ENCODE results near the gene KIAA1217.
A peak's percentile ranks its signal among the peaks of the same experiment; 100 is the strongest.
"Not testable (repeated sequence)": the region's sequence is repeated elsewhere in the genome, so short reads cannot be mapped to it uniquely, and the experiment has no call there.

Gene KIAA1217

DNA sequence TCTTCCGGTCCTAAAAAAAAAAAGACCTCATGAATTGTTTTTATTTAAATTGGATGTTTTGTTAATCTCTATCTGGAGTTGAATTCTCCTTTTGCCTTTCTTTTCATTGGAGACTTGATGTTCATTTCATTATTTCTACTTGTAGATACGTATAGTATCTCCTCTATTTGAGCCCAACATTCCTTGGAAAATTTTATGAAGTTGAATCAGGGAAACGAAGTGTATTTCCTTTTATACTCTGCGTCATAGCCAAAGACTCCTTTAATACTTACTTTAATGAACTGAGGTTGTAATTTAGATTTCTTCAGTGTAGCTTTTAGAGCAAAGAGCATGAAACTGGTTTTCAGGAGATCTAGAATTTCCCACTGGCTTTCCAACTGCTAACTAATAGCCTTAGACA, 132.4 kb downstream of the KIAA1217 start:
- DNase-seq = no peak

DNA sequence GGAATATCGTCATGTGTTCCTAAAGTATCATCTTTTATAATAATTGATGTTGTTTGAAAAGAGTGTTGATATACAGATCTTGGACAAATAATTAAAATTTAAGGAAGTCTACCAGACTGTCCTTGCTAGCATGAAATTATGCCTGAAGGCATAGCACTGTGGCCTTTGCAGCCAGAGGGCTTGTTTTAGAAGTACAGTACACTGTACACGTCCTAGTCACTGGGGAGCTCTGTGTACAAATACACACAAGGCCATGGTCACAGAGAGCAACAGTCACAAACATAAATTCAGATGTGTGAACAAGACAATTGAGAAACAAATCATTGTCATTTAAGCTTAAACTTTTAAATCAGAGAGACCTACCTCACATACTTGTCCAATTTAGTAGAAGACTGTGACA, 133.0 kb downstream of the KIAA1217 start:
- no peak for DNase-seq

DNA sequence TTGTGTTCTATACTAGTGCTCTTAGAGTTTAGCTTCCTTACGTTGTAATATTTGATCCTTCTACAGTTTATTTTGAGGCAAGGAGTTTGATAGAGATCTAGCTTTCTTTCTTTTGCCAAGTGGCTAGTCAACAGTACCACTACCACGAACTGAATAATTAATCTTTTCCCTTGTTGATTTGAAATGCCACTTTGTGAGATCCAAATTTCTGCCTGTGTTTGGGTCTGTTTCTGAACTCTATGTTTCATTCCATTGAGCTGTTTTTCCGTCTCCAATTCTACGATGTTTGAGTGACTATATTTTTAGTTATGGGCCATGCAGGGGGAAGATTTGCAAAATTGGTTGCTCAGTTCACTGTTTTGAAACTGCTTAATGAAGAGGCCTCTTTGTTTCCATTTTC, 134.7 kb downstream of the KIAA1217 start:
- DNase-seq = no peak

DNA sequence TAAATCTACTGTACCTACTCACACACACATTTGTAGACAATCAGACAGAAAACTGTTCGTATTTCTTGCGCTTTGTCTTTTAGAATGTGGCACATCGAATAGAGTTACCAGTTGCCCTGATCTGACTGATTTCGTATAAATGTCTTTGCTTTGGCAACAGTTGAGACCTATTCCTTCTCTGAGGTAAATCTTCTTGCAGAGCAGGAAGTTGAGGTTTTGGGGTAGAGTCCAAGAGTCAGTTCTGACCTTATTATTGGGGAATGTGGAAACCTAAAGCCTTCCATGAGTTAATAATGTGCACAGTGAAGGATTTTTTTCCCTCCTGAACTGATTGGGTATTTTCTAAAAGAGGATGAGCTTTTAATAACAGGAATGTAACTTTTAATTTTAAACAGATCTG, 135.3 kb downstream of the KIAA1217 start:
- DNase-seq = no peak

DNA sequence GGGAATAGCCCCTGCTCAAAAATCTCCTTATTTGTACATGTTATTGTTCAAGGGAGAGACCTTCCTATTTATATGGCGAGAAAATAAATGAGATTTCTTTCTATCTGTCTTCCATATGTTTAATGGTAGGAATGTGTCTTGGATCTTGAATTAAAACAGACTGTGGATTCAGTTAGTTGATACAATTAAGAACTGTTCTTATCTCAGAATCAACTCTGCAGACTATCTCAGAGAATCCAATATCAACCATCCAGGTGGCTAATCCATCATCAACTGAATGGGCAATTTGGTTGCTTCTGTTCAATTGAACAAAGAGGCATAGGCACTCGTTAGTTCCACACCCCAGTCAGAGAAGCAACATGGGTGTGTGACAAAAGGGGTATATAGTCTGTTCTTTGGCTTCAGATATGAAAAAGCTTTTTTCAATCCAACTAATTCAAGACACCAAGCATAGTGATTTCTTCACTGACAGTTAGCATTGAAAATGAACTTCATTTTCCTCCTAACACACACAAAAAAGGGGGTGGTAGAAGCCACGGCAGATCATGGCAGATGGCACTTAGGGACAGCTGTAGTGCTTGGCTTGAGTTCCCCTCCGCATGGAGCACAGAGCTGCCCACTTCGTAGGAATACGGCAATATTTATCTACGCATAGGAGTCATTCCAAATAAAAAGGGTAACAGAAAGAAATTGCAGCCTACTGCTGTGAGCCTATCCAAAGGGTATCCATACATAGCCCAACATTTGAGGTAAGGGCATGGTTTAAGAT, 135.9 kb downstream of the KIAA1217 start:
- DNase-seq = no peak

DNA sequence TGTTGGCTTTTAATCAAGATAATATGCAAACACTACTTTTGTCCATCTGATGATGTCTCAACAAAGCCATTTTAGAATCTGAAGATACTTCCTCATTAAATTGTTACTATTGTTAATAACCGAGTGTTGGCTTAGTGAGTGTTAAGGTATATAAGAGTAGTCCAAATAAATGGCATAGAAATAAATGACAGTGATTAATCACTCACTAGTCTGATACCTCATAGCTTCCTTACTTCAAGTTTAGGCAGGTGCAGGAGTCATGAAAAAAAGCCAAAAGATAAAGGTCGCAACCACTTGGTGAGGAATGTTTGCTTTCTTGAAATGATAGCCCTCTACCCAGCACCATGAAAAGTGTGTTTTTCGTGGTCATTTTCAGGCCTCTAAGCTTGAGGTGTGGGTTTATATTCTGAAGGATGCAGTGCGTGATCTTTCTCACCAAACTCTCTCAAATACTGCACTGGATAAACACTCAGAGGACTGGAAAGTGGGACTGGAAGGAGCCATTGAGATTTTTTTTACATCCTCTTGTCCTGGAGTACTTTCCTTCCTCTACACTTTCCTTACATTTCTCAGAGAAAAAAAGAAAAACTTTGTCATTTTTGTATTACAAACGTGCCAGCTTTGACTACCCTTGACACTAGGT, 138.1 kb downstream of the KIAA1217 start:
- no peak for DNase-seq

DNA sequence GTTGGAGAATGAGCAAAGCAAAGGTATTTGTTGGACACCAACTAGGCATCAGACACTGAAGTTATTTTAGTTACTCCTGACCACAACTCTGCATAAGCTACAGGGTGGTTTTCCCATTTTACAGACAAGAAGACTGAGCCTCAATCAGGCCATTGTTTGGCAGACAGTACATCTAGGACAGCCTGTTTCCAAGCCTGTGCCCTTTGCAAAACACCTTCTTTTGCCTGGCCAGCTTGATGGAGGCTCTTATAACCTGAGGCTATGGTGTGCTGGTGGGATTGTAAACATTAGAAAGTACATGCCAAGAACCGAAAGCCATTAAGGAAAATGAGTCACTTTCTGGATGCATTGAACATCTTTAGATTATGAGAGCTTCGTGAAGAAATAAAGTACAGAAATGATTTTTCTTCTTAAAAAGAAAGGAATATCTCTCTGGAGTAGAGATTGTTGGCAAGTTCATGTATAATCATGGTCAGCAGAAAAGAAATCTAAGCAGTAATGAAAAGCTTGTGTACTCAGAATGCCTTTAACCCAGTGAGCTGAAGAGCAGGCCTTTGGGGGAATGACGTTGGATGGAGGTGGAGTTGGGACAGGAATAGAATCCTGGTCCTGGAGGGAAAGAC, 140.6 kb downstream of the KIAA1217 start:
- DNase-seq = peak; percentile 49

DNA sequence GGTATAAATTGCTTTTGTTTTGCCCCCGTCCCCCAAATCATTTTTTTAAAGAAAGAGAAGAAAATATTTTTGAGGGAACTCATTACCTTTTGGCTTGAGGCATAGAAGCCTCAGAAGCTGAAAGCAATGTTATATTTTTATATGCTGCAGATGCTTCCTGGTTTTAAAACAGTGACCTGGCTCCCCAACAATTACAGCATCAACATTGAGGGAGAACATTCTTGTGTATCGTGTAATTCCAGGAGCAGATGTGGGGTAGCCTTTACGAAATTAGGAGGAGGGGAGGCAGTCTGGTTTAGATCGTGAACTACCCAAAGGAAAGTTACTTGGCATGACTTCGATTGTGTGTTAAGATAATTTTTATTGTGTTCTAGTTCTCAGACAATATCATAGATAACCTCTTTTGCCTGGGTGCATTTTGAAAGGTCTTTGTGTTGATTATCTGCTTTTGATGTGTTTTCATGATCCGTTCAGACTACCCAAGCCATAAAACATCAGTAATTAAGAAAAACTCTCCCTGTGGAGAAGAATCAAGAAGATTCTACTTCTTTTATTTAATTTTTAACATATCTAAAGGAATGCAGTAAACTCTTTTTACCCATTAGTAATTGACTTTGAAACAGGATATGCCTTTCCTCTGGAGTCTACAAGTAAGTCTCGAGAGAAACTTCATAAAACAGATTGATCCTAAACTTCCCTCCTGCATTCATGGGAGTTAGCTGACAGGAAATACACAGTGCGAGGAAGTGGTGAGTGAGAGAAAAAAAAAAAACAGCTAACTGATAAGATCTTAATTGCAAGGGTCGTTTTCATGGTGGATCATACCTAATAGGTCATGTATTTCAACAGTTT, 141.4 kb downstream of the KIAA1217 start:
- no peak for DNase-seq

DNA sequence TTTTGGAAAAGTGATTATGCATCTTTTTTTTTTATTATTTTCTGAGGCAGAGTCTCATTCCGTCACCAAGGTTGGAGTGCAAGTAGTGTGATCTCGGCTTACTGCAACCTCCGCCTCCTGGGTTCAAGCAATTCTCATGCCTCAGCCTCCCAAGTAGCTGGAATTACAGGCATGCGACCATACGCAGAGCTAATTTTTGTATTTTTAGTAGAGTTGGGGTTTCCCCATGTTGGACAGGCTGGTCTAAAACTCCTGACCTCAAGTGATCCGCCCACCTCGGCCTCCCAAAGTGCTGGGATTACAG, 141.9 kb downstream of the KIAA1217 start:
- not testable (repeated sequence) for DNase-seq

DNA sequence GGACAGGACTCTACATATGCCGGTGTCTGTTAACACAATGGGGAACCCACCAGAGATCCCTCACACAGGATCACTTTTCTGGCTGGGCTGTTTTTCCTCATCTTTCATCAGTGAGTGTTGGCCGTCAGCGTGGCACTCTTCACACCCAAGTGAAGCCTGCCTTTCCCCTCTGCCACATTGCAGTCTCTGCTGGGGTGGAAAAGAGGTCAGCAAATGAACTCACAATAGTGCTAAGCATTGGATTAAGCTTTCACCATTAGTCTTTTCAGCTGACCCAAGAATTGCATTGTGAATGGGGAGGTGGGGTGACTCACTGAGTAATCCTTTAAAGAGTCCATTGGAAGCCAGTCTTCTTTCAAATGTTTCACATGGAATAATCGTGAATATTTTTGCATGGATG, 143.0 kb downstream of the KIAA1217 start:
- no peak for DNase-seq

DNA sequence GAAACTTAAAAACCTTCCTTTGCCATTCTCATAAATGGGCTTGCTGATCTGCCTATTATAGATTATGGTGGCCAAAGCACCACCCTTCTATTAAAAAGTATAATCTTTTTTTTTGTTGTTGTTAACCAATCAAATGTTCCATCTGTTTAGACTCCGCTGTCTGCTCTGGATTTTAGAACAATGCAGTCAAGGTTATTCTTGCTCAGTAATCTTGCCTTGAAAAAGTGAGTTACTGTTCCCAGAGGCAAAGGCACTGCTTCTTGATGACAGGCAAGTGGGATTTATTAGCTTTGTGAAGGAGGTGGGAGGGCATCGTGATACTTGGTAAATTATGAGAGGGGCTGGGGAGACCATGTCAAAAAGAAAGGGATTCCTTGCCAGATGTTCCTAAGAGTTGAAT, 143.5 kb downstream of the KIAA1217 start:
- no peak for DNase-seq

DNA sequence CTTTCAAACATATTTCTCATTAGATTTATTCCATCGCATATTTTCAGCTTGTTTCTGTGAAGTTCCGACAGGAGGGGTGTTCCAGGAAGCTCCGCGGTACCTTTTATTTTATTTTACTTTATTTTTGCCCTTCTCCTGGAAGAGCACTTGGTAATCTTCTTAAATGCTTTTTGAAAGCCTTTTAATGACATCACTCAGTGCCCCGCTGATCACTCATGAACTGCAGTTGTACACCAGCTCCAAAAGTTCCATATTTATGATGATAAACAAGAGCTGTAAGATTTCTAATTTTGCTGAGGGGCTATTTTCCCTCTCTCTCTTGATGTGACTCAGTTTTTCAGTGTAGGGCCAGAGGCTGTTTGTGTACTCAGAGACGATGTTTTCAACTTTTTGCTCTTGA, 144.4 kb downstream of the KIAA1217 start:
- DNase-seq = no peak

DNA sequence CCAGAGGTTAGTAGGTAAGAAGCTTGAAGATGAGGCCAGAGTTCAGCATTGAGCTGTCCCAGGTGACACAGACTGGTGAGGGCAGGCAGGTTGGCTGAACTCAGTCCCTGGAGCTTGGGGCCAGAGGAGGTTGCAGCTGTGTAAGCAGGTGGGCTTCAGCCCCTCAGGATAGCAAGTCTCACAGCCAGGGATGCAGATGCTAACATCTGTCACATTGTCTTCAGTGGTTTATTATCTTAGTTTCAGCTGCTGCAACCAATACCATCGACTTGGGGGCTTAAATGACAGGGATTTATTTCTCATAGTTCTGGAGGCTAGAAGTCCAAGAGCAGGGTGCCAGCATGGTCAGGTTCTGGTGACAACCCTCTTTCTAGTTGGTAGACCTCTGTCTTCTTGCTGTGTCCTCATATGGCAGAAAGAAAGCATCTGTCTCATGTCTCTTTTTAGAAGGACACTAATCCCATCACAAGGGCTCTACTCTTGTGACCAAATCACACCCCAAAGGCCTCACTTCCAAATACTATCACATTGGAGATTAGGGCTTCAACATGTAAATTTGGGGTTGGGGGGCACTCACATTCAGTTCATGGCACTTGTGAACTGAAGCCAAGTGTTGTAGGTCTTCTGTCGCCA, 146.2 kb downstream of the KIAA1217 start:
- DNase-seq = no peak

DNA sequence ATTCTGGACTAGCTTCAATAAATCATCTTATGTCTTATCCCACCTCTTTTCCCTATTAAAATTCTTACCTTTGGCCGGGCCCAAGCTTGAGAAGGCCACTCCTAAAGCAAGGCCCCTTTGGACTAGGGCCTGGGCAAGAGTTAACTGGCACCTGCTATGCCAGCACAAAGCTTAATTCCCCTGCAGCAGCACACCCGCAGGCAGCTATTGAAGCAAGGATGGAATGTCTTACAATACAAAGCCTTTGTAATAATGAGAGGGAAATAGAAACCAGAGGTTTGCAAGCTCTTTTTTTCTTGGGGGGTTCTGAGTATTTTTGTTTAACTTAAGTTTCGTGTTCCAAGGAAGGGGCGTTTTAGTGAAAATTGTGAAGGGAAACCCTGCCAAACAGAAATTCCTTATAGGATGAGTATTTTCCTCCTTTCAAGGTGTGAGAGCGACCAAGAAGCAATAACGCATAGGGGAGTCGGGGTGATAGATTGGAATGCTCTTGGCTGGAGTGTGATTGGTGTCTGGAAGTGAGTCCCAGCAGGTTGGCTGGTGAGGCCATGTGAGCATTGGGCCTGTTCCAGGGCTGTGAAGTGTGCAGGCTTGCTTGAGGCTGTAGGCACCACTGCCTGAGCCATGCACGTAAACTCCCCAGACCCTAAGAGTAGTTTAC, 148.5 kb downstream of the KIAA1217 start:
- DNase-seq = no peak

DNA sequence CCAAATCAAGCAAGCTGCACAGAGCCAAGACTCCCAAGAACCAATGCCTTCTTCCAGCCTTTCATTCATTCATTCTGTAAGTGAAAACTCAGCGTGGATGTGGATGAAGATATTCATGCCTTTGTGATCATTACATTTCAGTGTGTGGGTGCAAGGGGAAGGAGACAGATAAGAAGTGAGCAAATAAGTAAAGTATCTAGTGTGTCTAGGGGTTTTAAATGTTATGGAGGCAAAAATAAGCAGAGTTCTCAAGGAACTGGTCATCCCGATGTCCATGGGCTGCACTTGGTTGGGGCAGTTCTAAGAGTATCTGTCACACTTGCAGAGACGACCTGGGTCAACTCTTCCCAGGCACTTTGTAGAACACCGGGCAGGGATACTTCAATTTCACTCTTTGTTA, 149.1 kb downstream of the KIAA1217 start:
- DNase-seq = no peak

DNA sequence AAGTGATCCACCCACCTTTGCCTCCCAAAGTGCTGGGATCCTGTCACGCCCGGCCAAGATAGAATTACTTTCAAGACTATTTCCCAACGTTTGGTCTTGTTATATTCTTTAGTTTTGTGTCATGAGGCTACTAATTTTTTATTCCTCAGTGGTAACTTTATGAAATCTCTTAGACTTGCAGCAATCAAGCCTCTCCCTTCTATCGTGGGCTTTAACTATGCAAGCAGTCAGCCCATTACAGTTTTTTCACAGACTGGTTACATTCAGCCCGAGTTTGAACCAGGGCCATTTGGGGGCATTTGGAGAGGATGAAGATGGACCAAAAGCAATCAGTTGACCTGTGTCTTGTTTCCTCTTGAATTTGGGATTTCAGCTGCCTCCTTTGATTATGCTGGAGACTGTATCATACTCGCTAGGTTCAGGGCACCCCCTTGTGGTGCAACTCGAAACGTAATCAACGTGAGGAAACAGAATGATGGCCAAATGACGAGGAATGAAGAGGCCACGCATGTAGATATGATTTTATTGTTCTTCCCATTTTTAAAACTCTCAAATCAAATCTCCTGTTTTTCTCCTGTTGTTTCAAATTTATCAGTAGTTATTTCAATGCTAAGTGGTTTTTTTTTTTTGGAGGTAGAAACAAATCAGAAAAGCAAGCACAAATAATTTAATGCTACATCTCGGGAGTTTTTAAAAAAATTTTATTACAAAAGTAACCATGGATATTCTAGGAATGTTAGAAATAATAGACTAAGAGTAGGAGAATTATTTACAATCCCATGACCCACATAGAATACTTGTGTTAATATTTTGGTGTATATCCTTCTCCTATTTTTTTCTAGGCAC, 151.6 kb downstream of the KIAA1217 start:
- DNase-seq = peak; percentile 78

DNA sequence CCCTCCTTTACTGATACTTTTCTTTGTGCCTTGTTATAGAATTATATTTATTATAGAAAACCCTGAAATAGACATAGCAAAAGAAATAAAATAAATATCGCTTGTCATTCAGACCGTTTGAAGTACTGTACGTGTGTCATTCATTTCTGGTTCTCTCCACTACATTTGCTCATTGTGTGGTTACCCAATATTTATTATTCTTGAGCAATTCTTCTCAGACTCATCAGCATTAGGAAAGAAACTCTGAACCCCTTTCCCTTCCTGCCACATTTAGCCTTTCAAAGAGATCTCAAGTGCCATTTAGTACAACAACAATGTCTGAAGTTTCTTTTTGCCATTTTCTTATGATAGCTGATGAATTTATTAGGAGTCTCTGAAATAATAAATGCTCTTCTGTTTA, 154.1 kb downstream of the KIAA1217 start:
- DNase-seq = no peak

DNA sequence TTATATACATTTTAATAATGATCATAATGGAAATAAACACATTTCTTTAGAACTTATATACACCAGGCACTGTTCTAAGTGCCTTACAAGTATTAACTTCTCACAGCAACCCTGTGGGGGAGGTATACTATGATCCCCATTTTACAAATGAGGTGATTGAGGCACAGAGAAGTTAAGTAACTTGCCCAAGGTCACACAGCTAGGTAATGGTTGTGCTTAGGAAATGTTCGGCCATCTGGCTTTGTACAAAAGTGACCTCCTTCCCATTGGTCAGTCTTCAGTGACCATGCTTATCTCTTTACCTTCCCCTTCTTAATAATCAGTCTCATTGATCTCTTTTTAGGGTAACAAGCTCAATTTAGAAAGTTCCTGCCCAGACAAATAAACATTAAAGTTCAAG, 158.8 kb downstream of the KIAA1217 start:
- DNase-seq = no peak

DNA sequence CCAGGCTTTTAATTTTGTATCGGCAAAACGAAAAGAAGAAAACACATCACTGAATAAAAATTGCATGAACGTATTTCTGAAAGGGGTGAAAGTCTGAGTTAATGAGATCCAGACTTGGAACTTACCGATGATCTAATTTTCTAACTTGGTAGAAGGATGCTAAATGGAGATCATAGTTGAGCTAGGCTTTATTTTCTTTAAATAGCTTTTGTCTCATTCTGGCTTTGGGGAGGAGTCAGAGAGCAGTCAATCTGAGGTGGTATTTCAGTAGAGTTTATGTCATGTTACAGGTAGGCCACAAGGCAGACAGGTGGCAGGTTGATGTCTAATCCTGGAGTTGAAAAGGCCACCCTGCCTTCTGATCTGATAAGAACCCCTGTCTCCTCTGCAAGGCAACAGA, 161.9 kb downstream of the KIAA1217 start:
- no peak for DNase-seq

DNA sequence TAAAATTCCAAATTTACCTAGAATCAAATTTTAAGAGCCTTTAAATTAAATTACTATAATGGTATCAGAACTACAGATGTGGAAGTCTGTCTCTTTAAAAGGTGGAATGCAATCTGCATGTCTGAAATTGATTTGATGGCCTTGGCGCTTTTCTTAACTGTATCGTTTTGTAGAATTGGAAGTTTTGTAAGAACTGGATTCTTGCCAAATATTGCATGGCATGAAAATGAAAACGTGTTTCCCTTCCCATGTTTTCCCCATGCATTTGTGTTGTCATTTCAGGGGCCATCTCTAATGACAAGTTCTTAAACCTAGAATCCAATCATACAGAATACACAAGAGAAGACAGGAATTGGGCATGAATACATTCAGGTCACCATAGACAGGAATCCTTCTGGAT, 162.5 kb downstream of the KIAA1217 start:
- DNase-seq = no peak

DNA sequence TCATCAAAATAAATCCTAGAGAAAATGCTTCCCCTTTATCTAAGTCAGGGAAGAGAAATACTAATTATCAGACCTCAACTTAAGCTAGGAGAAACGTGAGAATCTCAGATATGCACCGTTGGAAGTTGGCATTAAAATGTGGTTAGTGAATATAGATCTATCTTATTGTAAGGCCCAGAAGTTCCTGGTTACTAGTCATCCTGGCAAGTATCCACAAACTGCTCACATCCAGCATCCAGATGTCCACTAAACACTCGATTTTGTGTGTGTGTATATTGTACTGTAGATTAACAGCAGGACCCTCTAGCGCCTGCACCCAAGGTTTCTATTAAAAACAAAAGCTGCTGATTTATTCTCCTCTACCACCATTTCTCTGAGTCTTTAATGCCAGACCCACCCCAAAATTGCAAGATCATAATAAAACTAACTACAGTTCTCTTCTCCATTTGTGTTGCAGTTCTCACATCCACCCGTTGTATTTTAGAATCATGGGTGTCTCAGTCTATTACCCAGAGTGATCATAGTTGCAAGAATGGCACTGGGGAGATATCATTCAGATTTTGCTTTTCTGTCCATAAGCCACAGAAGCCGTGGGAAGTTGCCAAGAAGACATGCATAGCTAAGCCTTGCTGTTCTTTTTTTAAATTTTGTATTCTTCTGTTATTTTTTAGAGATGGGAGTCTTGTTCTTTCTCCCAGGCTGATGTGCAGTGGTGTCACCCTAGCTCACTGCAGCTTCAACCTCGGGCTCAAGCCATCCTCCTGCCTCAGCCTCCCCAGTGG, 165.4 kb downstream of the KIAA1217 start:
- DNase-seq = no peak

Measured in right forelimb (tissue), 1 donor.